ENCODE measurements around the gene IQSEC1.

The IQSEC1 gene

GRCh38 chr3:13085081-13085845 lies 12.0 kb upstream of the IQSEC1 start:
- no peak for DNase-seq

DNA sequence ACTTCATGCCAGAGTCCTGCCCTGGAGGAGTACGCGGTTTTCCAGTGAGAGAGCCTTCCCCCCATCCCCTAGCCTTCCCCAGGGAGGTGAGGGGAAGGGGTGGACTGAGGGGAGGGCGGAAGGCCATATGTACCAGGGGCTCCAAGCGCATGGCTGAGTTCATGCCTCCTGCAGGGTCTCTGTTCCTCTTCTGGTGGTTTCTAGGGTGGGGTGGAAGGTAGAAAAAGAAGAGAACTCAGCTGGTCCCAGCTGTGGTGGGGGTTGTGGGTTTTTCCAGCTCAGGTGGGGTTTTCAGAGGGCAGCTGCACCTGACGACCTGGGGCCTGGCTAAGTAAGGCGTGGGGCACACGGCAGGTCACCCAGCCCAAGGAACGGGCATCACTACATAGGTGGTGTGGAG lies 10.7 kb upstream of the IQSEC1 start:
- DNase-seq, result no peak

GRCh38 chr3:13083254-13083653 lies 10.0 kb upstream of the IQSEC1 start:
- no peak for DNase-seq

- DNase-seq, result no peak
Measured at GRCh38 chr3:13082677-13083076, 9.4 kb upstream of the IQSEC1 start.

DNA sequence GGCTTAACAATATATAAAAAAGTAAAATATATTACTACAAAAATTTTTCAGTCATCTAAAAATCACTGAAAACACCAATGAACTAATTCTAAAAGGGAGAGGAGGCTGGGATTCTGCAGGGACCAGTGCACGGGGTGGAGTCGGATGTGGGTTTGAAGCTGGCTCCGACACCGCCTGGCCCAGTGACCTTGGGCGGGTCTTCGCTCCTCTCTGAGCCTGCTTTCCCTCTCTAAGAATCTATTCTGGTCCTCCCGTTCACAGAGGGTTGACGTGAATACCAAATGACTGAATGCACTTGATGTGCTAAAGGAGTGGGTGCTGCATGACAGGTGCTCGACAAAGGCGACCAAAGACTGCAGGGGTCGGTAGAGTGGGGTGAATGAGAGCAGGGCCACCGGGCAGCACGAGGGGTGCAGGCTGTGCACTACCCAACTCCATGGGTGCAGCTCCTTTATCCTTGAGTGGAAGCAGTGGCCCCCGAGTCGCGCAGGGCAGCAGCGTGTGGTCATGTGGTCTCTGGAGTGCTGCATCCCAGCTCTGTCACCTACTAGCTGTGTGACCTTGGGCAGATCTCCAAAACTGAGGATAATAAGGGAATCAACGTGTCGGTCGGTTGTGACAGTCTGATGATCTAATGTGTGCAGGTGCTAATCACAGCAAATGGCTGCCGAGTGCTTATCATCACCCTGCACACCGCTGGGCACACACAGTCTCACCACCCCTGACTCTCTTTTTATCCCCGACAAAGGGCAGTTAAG lies 8.6 kb upstream of the IQSEC1 start:
- DNase-seq, result no peak

DNA sequence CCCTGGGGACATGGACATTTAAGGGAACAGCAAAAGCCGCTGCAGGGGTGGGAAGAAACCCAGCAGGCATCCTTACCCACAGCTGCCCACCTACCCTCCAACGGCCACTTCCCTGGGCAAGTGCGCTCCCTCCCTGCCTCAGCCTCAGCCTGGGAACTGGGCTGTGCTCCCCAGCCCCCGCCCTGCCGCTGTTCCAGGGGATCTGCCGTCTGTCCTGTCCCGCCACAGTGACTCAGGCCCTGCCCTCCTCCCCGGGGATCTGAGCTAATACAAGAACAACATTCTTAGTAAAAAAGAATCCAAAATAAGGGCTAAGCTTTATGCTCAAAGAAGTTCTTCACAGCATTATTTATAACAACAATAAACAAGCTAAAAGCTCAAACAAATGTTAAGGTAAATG lies 7.4 kb upstream of the IQSEC1 start:
- no peak for DNase-seq

DNA sequence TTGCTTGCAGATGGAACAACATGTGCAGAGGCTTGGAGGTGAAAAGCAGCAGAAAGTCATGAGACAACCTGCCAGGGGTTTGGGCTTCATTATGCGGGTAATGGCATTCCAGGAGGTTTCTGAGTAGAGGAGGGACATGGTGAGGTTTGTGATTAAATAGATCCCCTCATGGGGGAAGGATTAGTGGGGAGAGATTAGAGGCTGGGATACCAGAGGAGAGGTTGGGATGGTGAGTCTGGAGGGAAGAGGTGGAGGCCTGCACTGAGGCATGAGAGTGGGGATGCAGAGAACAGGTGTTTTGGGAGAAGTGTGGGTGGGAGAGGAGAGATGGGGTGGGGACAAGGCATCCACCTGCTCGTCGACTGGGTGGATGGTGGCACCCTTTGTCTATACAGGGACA lies 6.8 kb upstream of the IQSEC1 start:
- no peak for DNase-seq

DNA sequence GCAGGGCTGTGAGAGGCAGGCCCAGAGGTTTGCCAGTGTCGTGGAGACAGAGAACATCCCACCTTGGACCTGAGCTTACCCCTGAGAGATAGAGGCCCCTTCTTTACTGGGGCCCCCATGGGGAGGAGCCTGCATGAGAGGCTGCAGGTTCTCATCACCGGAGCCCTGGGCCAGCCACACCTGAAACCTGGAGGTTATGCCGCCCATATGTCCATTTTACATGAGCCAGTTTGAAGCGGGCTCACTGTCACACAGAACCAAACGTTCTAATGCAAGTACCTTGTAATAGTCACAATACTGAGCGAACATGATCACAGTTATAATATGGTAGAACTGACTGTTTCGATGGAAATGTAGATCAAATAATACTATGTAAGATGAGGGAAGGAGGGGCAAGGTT lies 6.3 kb upstream of the IQSEC1 start:
- DNase-seq, result no peak

DNA sequence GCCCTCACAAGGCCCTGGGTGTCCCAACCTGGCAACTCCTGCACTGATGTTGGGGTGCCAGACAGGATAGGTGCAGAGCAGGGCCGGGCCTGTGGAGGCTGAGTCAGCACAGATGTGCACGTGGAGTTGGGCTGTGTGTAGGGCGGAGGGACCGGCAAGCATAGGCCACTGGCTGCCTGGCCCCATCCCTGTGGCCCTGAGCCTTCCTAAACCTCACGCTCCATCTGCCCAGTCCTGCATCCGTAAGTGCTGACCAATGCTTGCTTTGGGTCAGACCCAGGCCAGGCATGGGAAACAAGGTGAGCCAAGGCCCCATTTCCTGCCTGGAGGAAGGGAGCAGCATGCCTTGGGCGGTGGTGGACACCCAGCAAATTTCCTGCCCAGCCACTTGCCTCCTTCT lies 5.8 kb upstream of the IQSEC1 start:
- DNase-seq, result no peak

DNA sequence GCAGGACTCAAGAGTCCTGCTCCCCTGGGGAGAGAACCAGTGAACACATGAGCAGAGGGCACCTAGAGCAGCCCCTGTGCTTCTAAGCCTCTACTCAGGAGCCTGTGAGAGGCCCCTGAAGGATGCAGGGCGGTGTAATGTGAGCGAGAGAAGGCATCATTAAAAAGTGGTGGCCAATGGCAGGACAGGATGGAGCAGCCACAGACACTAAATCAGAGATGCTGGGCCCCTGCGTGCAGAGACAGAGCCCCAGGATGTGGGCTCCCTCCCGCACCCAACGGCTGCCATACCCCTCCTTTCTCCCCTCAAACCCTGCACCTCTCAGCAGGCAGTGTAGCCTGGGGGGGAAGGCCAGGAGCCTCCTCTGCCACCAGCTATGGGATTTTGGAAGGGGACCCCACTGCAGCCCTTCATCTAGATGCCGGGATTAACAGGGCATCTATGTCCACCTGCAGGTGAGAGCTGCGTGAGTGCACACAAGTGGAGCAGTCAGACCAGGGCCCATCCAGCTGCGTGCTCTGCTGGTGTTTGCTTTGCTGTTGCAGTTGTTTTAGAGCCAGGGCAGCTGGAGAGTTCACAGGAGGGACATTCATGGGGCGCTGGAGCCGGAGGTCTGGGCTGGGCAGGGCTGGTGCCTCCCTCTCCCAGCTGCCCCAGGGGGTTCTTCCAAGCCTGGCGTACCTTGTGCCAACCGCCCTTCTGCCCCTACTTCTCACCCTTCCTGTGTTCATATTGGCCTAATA lies 5.1 kb upstream of the IQSEC1 start:
- no peak for DNase-seq

DNA sequence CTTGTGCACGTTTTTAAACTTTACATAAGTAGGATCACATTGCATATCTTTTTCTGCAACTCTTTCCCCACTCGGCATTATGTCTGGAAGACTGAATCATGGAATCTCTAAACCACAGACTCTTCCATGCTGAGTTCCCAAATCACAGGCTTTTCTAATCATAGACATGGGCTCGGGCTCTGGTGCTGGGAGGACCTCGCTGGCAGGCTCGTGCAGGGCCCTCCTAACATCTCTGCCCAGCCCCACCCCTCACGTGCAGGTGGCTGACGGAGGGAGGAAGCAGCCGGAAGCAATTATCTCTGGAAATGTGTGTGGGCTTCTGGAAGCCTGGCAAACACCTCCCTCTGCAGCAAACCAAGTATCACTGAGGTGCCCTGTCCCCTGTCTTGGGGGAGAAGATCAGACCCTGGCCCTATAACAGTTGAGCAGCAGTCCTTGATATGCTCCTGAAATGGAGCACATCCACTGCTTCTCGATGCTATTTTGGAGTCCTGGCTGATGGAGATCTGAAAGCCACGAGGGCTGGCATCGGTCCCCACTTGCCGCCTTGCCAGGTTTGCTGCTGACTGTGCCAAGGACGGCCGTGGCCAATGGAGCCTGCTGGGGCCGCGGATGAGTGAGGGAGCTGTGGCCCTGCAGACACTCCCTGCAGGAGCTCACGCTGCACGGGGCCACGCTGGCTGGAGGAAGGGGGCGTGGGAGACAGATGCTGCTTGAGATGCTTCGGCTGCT lies 4.4 kb upstream of the IQSEC1 start:
- no peak for DNase-seq

GRCh38 chr3:13075986-13076654 lies 2.9 kb upstream of the IQSEC1 start:
- DNase-seq, result no peak

DNA sequence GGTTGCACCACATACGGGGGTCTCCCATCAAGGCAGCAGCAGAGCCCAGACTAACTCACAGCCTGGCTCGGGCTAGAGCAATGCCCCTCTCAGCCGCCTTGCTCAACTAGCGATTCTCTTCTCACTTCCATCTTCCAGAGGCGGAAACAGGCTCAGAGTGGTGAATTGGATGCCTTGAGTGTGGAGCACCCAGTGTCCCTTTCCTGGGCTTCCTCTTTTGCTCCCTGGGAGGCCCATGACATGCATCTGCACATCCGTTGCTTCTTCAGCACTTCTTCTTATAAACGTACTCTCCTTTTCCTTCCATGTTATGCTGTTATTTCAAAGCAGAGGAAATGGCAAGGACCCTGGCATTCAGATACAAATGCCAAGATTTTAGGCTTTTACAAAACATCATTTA lies 2.1 kb upstream of the IQSEC1 start:
- DNase-seq, result no peak

DNA sequence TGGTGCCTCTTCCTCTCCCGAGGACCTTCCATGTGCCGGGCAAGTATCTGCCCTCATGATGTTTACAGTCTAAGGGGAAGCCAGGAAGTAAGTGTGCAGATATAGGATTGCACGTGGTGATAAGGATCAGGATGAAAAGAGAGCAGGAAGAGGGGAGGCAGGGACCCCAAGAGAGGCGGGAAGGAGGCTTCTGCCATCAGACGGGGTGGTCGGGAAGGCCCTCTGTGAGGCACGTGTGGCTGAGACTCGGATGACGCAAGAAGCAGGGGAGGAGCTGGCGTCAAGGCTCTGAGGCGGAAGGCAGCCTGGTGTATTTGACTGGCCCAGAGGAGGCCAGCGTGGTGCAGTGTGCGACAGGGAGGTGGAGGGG lies 762 bp upstream of the IQSEC1 start:
- no peak for DNase-seq

- no peak for DNase-seq
Measured at GRCh38 chr3:13072600-13073325, 466 bp downstream of the IQSEC1 start.

GRCh38 chr3:13072239-13072599 lies 1.0 kb downstream of the IQSEC1 start:
- DNase-seq, result no peak

GRCh38 chr3:13071695-13072094 lies 1.5 kb downstream of the IQSEC1 start:
- no peak for DNase-seq

DNA sequence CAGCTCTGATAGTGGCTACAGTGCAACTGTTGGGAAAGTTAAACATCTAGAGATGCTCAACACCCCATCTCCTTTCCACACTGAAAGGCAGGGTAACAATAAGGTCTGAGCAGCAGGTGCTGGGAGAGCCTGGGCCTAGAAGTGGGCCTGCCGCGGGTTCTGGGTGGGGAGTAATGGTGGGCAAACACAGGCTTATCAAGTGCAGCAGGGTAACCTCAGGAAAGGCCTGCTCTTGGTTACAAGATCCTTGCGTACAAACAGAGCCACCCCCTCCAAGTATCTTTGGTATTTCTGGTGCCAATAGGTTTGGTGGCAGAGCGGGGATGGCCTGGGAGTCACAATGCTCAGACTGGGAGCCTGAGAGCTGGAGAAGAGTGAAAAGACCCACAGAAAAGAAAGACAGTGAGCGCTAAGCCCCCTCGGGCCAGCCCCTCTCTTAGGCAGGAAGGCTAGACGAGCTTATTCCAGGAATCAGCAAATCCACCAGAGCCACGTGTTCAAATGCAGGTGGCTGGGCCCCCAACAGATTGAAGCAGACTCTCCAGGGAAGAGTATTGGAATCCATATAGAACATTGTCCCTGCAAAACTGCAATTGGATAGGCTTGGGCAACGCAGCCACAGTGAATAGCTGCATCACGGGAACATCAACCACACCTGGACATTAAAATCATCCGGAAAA lies 2.7 kb downstream of the IQSEC1 start:
- no peak for DNase-seq

DNA sequence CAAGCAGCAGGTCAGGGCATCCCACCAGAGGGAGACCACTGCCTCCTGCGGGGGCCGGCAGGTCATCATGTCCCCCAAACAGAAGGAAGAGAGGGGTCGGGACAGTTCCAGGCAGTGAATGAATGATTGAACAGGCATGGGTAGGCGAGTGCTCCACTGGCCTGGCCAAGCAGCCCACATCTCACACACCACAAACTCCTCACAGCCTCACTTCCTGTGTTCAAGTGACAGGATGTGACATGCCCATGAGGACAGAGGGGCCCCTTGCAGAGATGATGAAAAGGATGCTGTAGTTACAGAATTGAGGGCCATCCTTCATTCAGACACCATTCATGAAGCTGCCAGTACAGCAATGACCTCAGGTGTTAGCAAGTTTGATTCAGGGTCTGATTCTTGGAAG lies 3.7 kb downstream of the IQSEC1 start:
- DNase-seq, result no peak

- no peak for DNase-seq
Measured at GRCh38 chr3:13068269-13069010, 4.8 kb downstream of the IQSEC1 start.

DNA sequence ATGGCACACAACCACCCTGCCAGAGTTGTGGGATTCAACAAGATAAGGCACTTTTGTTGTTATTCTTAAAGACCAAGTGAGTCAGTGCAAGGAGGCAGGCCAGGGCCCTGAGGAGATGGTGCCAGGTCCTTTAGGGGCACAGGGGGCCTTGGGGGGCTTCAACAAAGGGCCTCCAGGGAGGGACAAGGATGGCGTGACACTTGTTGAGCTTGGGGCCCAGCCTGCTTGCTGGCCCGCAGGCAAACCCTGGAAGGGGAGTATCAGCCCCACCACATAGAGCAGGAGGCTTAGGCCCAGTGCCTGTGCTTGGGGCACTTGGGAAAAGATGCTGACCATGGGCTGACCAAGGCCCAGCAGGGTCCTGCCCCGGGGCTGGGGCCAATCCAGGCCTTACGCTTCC lies 5.5 kb downstream of the IQSEC1 start:
- DNase-seq, result no peak

Measured in amniotic stem cell (primary cell).